CD8-positive, alpha-beta memory T cell (primary cell): ENCODE results near the gene RBM15. TPM values are rescaled to one million over a fixed set of nuclear protein-coding genes. Genes with fewer than 3 reads are reported as not detected.

Experiments
- CTCF ChIA-PET: fragments of 350-600 bp; sonication (Branson Sonifier 250); formaldehyde crosslinking; loops from one replicate; lab custom pipeline; 2021; ENCODE audit warnings: antibody characterized with exemption; lab: Charles Lee
- POLR2A ChIA-PET: fragments of 350-600 bp; sonication (Branson Sonifier 250); formaldehyde crosslinking; loops from one replicate; lab custom pipeline; 2021; ENCODE audit warnings: antibody characterized with exemption; lab: Charles Lee
- DNase-seq, 5 donors: peaks; one replicate each; pipeline versions ENCODE4 v3.0.0 to v3.0.0-alpha.2; 2020 to 2022; ENCODE audit warnings: mixed read lengths in 1 of 5
- H3K27ac ChIP-seq: one replicate; pipeline ENCODE4 v1.7.0; 2013; ENCODE audit warnings: low read depth, mild to moderate bottlenecking, low read length, moderate library complexity
- H3K27me3 ChIP-seq: 2 replicates; pipeline ENCODE4 v1.7.0; 2013; ENCODE audit warnings: low read length, mild to moderate bottlenecking; ENCODE audit not compliant: insufficient read depth, poor library complexity, severe bottlenecking
- H3K36me3 ChIP-seq: 2 replicates; pipeline ENCODE4 v1.7.0; 2013; ENCODE audit warnings: mild to moderate bottlenecking, low read length, moderate library complexity; ENCODE audit not compliant: insufficient read depth
- H3K4me1 ChIP-seq: 2 replicates; pipeline ENCODE4 v1.7.0; 2013; ENCODE audit warnings: mild to moderate bottlenecking, low read length, moderate library complexity; ENCODE audit not compliant: insufficient read depth
- H3K4me3 ChIP-seq: 2 replicates; pipeline ENCODE4 v1.7.0; 2013; ENCODE audit warnings: mild to moderate bottlenecking, low read length
- H3K9me3 ChIP-seq: 2 replicates; pipeline ENCODE4 v1.7.0; 2013; ENCODE audit warnings: mild to moderate bottlenecking, low read length
- H3K27ac Mint-ChIP-seq, 8 donors: one replicate each; pipeline ENCODE4 v1.8.0; 2020 to 2021; ENCODE audit warnings: mixed read lengths in 8 of 8, mild to moderate bottlenecking in 6 of 8, inconsistent platforms in 3 of 8, moderate library complexity in 3 of 8
- H3K27me3 Mint-ChIP-seq, 2 donors: one replicate each; pipeline ENCODE4 v1.8.0; 2020 to 2021; ENCODE audit warnings: mixed read lengths in 2 of 2, mild to moderate bottlenecking in 1 of 2, moderate library complexity in 1 of 2
- H3K36me3 Mint-ChIP-seq, 3 donors: one replicate each; pipeline ENCODE4 v1.8.0; 2020 to 2021; ENCODE audit warnings: mixed read lengths in 3 of 3, inconsistent platforms in 1 of 3, mild to moderate bottlenecking in 1 of 3
- H3K4me1 Mint-ChIP-seq, 3 donors: one replicate each; pipeline ENCODE4 v1.8.0; 2020 to 2021; ENCODE audit warnings: mixed read lengths in 3 of 3, inconsistent platforms in 1 of 3, mild to moderate bottlenecking in 1 of 3
- H3K4me3 Mint-ChIP-seq, 7 donors: one replicate each; pipeline ENCODE4 v1.8.0; 2020 to 2021; ENCODE audit warnings: mixed read lengths in 7 of 7, mild to moderate bottlenecking in 6 of 7, moderate library complexity in 4 of 7, inconsistent platforms in 2 of 7
- H3K9me3 Mint-ChIP-seq, 5 donors: one replicate each; pipeline ENCODE4 v1.8.0; 2020 to 2022; ENCODE audit warnings: mixed read lengths in 5 of 5, mild to moderate bottlenecking in 3 of 5, moderate library complexity in 2 of 5, inconsistent platforms in 1 of 5
- polyA plus RNA-seq: library from polyadenylated mRNA; unstranded; fragments of 300-500 nt; fragmentation: Illumina TruSeq; gene quantifications from one replicate; pipeline ENCODE4 v1.2.3, GENCODE V29; 2021
- total RNA-seq, 2 experiments: library from RNA; stranded (reverse); gene quantifications; one replicate each; pipeline ENCODE4 v1.2.3, GENCODE V29; 2021

The RBM15 gene
- total and polyA plus RNA-seq, 3 experiments from 2014 or later = 10.7 to 54.0 (median 53.9) TPM

GRCh38 chr1:110338309-110338885 lies 780 bp upstream of the RBM15 start:
- Mint-ChIP-seq H3K27me3 (no peaks in the 10 kb centered on the region), H3K9me3 (no peaks in the 10 kb centered on the region), H3K4me3 (no peak overlapping the region), H3K4me1 (peaks cover 48 to 57% (median 56%) of the 10 kb centered on the region in 3 donors), H3K36me3 (peaks cover under 1 to 6% (median 4%) of the 10 kb centered on the region in 3 donors), H3K27ac (peak overlapping the region in 2 of 8 donors; percentile 98)
- Histone ChIP-seq H3K27ac (peak overlapping the region; percentile 97), H3K4me1 (peaks cover 43% of the 10 kb centered on the region), H3K36me3 (peaks cover 4% of the 10 kb centered on the region), H3K27me3 (no peaks in the 10 kb centered on the region), H3K9me3 (no peaks in the 10 kb centered on the region), H3K4me3 (peak overlapping the region; percentile 80)
- CTCF ChIA-PET = interaction anchor here (0.7 to 8.2 kb wide), 28 partner anchors 8 to 793 kb away, joined by 3 to 77 read pairs (median 4); partner anchors contain the start of gene KCNC4
- POLR2A ChIA-PET = interaction anchor here (0.5 to 3.1 kb wide), 15 partner anchors 10 to 1297 kb away, joined by 3 to 42 read pairs (median 4); partner anchors contain the start of genes KCNC4, LRIF1, STRIP1 and WDR47
- peak; percentile 89 to 97 (median 96) for DNase-seq

- Histone ChIP-seq H3K36me3 (peaks cover 4% of the 10 kb centered on the region), H3K27me3 (no peaks in the 10 kb centered on the region), H3K27ac (peak overlapping the region; percentile 97), H3K4me3 (peak overlapping the region; percentile 80), H3K9me3 (no peaks in the 10 kb centered on the region), H3K4me1 (peaks cover 54% of the 10 kb centered on the region)
- H3K27me3 Mint-ChIP-seq = no peaks in the 10 kb centered on the region
- H3K4me1 Mint-ChIP-seq = peaks cover 60 to 70% (median 68%) of the 10 kb centered on the region in 3 donors
- ChIA-PET POLR2A (interaction anchor here (0.5 to 3.1 kb wide), 12 partner anchors 9 to 1298 kb away, joined by 3 to 42 read pairs (median 6); partner anchors contain the start of genes KCNC4, LRIF1, STRIP1 and WDR47), CTCF (interaction anchor here (1.1 to 8.2 kb wide), 15 partner anchors 9 to 794 kb away, joined by 3 to 77 read pairs (median 6); partner anchors contain the start of gene KCNC4)
- no peak overlapping the region for H3K4me3 Mint-ChIP-seq
- peaks cover 3 to 7% (median 6%) of the 10 kb centered on the region in 3 donors for H3K36me3 Mint-ChIP-seq
- peak in 4 of 5 donors; percentile 48 to 79 (median 57) for DNase-seq
- H3K27ac Mint-ChIP-seq = no peak overlapping the region
- H3K9me3 Mint-ChIP-seq = no peaks in the 10 kb centered on the region
These were observed 430 bp downstream of the RBM15 start for GRCh38 chr1:110339407-110340206.

- peaks cover 3 to 8% (median 7%) of the 10 kb centered on the region in 3 donors for H3K36me3 Mint-ChIP-seq
- H3K27me3 Mint-ChIP-seq = no peaks in the 10 kb centered on the region
- DNase-seq = no peak
- Histone ChIP-seq H3K4me1 (peaks cover 60% of the 10 kb centered on the region), H3K27me3 (no peaks in the 10 kb centered on the region), H3K9me3 (no peaks in the 10 kb centered on the region), H3K27ac (peak overlapping the region; percentile 97), H3K4me3 (peak overlapping the region; percentile 80), H3K36me3 (peaks cover 4% of the 10 kb centered on the region)
- peaks cover 64 to 74% (median 74%) of the 10 kb centered on the region in 3 donors for H3K4me1 Mint-ChIP-seq
- ChIA-PET POLR2A (interaction anchor here (2.2 to 3.1 kb wide), 2 partner anchors 69 to 130 kb away, joined by 16 to 42 read pairs; partner anchors contain the start of gene KCNC4), CTCF (interaction anchor here (1.1 to 8.2 kb wide), 5 partner anchors 9 to 132 kb away, joined by 4 to 77 read pairs (median 9); partner anchors contain the start of gene KCNC4)
- H3K9me3 Mint-ChIP-seq = no peaks in the 10 kb centered on the region
- H3K4me3 Mint-ChIP-seq = no peak overlapping the region
- H3K27ac Mint-ChIP-seq = no peak overlapping the region
These were observed 961 bp downstream of the RBM15 start for GRCh38 chr1:110340207-110340468.

- H3K27me3 Mint-ChIP-seq = no peaks in the 10 kb centered on the region
- H3K36me3 Mint-ChIP-seq = peaks cover 3 to 17% (median 7%) of the 10 kb centered on the region in 3 donors
- POLR2A ChIA-PET = no interaction called here
- Histone ChIP-seq H3K27ac (peak overlapping the region; percentile 29), H3K4me3 (peak overlapping the region; percentile 80), H3K4me1 (peaks cover 66% of the 10 kb centered on the region), H3K27me3 (no peaks in the 10 kb centered on the region), H3K36me3 (peaks cover 4% of the 10 kb centered on the region), H3K9me3 (no peaks in the 10 kb centered on the region)
- peaks cover 75 to 84% (median 80%) of the 10 kb centered on the region in 3 donors for H3K4me1 Mint-ChIP-seq
- H3K27ac Mint-ChIP-seq = peak overlapping the region in 5 of 8 donors; percentile 20 to 77 (median 64)
- CTCF ChIA-PET = interaction anchor here (2.2 to 3.4 kb wide), 2 partner anchors 29 to 134 kb away, joined by 8 to 19 read pairs; no protein-coding TSS in a partner anchor
- peak overlapping the region in 1 of 7 donors; percentile 77 for H3K4me3 Mint-ChIP-seq
- DNase-seq = no peak
- no peaks in the 10 kb centered on the region for H3K9me3 Mint-ChIP-seq
These were observed 2.1 kb downstream of the RBM15 start for GRCh38 chr1:110341146-110341871.

GRCh38 chr1:110341872-110342331 lies 2.7 kb downstream of the RBM15 start:
- CTCF ChIA-PET = interaction anchor here (2.2 kb wide), 1 partner anchor 135 kb away, joined by 8 read pairs; no protein-coding TSS in a partner anchor
- POLR2A ChIA-PET = interaction anchor here (1.0 kb wide), 1 partner anchor 129 kb away, joined by 3 read pairs; no protein-coding TSS in a partner anchor
- peaks cover 3 to 22% (median 5%) of the 10 kb centered on the region in 3 donors for H3K36me3 Mint-ChIP-seq
- peak overlapping the region in 1 of 7 donors; percentile 77 for H3K4me3 Mint-ChIP-seq
- Histone ChIP-seq H3K9me3 (no peaks in the 10 kb centered on the region), H3K36me3 (peaks cover 4% of the 10 kb centered on the region), H3K4me3 (peak overlapping the region; percentile 80), H3K4me1 (peaks cover 70% of the 10 kb centered on the region), H3K27me3 (no peaks in the 10 kb centered on the region), H3K27ac (peak overlapping the region; percentile 29)
- no peak for DNase-seq
- no peaks in the 10 kb centered on the region for H3K27me3 Mint-ChIP-seq
- peaks cover 75 to 84% (median 80%) of the 10 kb centered on the region in 3 donors for H3K4me1 Mint-ChIP-seq
- peak overlapping the region in 6 of 8 donors; percentile 12 to 79 (median 54) for H3K27ac Mint-ChIP-seq
- H3K9me3 Mint-ChIP-seq = no peaks in the 10 kb centered on the region

- Histone ChIP-seq H3K9me3 (no peaks in the 10 kb centered on the region), H3K4me3 (no peak overlapping the region), H3K27me3 (no peaks in the 10 kb centered on the region), H3K4me1 (peaks cover 65% of the 10 kb centered on the region), H3K27ac (no peak overlapping the region), H3K36me3 (peaks cover 4% of the 10 kb centered on the region)
- H3K36me3 Mint-ChIP-seq = peaks cover 9 to 29% (median 12%) of the 10 kb centered on the region in 3 donors
- no peak for DNase-seq
- H3K27me3 Mint-ChIP-seq = no peaks in the 10 kb centered on the region
- ChIA-PET CTCF (interaction anchor here (1.0 kb wide), 1 partner anchor 136 kb away, joined by 4 read pairs; no protein-coding TSS in a partner anchor), POLR2A (no interaction called here)
- H3K9me3 Mint-ChIP-seq = no peaks in the 10 kb centered on the region
- H3K27ac Mint-ChIP-seq = peak overlapping the region in 7 of 8 donors; percentile 13 to 86 (median 61)
- H3K4me1 Mint-ChIP-seq = peaks cover 81 to 86% (median 85%) of the 10 kb centered on the region in 3 donors
- peak overlapping the region in 2 of 7 donors; percentile 76 to 77 for H3K4me3 Mint-ChIP-seq
These were observed 4.1 kb downstream of the RBM15 start for GRCh38 chr1:110343249-110343648.

GRCh38 chr1:110344152-110344551 lies 5.0 kb downstream of the RBM15 start:
- Histone ChIP-seq H3K9me3 (no peaks in the 10 kb centered on the region), H3K27me3 (no peaks in the 10 kb centered on the region), H3K36me3 (peaks cover 4% of the 10 kb centered on the region), H3K4me3 (no peak overlapping the region), H3K4me1 (peaks cover 74% of the 10 kb centered on the region), H3K27ac (no peak overlapping the region)
- Mint-ChIP-seq H3K9me3 (no peaks in the 10 kb centered on the region), H3K4me3 (peak overlapping the region in 1 of 7 donors; percentile 77), H3K27ac (peak overlapping the region in 6 of 8 donors; percentile 13 to 86 (median 44)), H3K36me3 (peaks cover 9 to 36% (median 12%) of the 10 kb centered on the region in 3 donors), H3K27me3 (no peaks in the 10 kb centered on the region), H3K4me1 (peaks cover 90 to 96% (median 94%) of the 10 kb centered on the region in 3 donors)
- no peak for DNase-seq
- POLR2A ChIA-PET = no interaction called here
- CTCF ChIA-PET = interaction anchor here (1.0 kb wide), 1 partner anchor 137 kb away, joined by 4 read pairs; no protein-coding TSS in a partner anchor
